SK-N-SH (cell line): ENCODE results near the gene SLC17A7.
A peak's percentile ranks its signal among the peaks of the same experiment; 100 is the strongest.

ENCODE experiments used
- ELF1 ChIP-seq: IDR thresholded peaks from 2 replicates; pipeline ENCODE4 v1.4.0; 2012
- EP300 ChIP-seq, 2 experiments: IDR thresholded peaks; 2 replicates each; pipeline versions ENCODE4 v1.4.0 to v1.6.1; 2012; ENCODE audit warnings: borderline replicate concordance in 1 of 2, low read depth in 1 of 2, low read length in 1 of 2
- GABPA ChIP-seq: IDR thresholded peaks from 2 replicates; pipeline ENCODE4 v1.4.0; 2012; ENCODE audit warnings: low read depth, mild to moderate bottlenecking
- GATA2 ChIP-seq: sonication (generic); formaldehyde crosslinking; IDR thresholded peaks from 2 replicates; pipeline ENCODE4 v1.5.0; 2020; ENCODE audit warnings: mild to moderate bottlenecking, missing genetic modification reagents
- JUND ChIP-seq: IDR thresholded peaks from 2 replicates; pipeline ENCODE4 v1.4.0; 2012
- NFIC ChIP-seq: IDR thresholded peaks from 2 replicates; pipeline ENCODE4 v1.4.0; 2012; ENCODE audit warnings: borderline replicate concordance
- RCOR1 ChIP-seq: fragments of 150-350 bp; IDR thresholded peaks from 2 replicates; pipeline ENCODE4 v1.6.1; 2017; ENCODE audit warnings: antibody characterized with exemption, low read length
- RFX5 ChIP-seq: IDR thresholded peaks from 2 replicates; pipeline ENCODE4 v1.6.1; 2012; ENCODE audit warnings: mild to moderate bottlenecking, improper control_type of control experiment, low read length
- YY1 ChIP-seq: IDR thresholded peaks from 2 replicates; pipeline ENCODE4 v1.4.0; 2012; ENCODE audit warnings: low read depth, mild to moderate bottlenecking
- TF ChIP-seq, protein P1 (sequence below): fragments of 200-600 bp; sonication (generic); IDR thresholded peaks from 2 replicates; pipeline ENCODE4 v1.6.1; 2017; ENCODE audit warnings: antibody characterized with exemption, mild to moderate bottlenecking, moderate library complexity
- TF ChIP-seq, protein P2 (sequence below): fragments of 150-350 bp; IDR thresholded peaks from 2 replicates; pipeline ENCODE4 v1.6.1; 2017; ENCODE audit warnings: antibody characterized with exemption, low read length, low read depth, borderline replicate concordance
- TF ChIP-seq, protein P3 (sequence below): IDR thresholded peaks from 2 replicates; pipeline ENCODE4 v1.4.0; 2012; ENCODE audit warnings: low read depth
- TF ChIP-seq, protein P4 (sequence below): IDR thresholded peaks from 2 replicates; pipeline ENCODE4 v1.6.1; 2012; ENCODE audit warnings: mild to moderate bottlenecking, low read depth, low read length, moderate library complexity

DNA sequence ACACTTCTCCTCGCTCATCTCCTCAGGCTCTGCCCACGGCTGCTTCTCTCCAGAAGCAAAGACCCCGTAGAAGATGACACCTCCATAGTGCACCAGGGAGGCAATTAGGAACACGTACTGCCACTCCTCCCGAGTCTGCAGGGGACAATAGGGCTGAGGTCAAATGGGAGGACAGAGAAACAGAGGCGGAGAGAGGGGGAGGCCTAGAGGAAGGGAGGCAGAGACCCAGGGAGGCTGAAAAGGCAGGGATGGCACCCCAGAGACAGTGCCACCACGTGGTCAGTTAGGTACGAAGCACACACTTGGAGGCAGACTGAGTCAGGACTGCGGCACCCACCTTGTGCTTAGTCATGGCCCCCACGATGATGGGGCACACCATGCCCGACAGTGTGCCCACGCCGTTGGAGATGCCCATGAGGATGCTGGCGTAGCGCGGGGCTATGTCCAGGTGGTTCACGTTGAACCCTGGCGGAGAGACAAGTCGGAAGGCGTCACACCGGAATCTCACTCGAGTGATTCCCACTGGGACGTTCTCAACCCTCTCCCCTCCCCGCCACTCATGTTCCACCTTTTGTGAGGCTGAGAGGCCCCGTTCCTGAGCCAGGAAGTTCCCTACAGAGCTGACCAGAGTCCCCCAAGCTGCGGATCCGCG, 10.5 kb downstream of the SLC17A7 start:
- TF ChIP-seq, protein P1, sequence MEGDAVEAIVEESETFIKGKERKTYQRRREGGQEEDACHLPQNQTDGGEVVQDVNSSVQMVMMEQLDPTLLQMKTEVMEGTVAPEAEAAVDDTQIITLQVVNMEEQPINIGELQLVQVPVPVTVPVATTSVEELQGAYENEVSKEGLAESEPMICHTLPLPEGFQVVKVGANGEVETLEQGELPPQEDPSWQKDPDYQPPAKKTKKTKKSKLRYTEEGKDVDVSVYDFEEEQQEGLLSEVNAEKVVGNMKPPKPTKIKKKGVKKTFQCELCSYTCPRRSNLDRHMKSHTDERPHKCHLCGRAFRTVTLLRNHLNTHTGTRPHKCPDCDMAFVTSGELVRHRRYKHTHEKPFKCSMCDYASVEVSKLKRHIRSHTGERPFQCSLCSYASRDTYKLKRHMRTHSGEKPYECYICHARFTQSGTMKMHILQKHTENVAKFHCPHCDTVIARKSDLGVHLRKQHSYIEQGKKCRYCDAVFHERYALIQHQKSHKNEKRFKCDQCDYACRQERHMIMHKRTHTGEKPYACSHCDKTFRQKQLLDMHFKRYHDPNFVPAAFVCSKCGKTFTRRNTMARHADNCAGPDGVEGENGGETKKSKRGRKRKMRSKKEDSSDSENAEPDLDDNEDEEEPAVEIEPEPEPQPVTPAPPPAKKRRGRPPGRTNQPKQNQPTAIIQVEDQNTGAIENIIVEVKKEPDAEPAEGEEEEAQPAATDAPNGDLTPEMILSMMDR: peak; percentile 54
- no peak for TF ChIP-seq RFX5
- TF ChIP-seq ELF1: no peak
- no peak for TF ChIP-seq GATA2
- no peak for TF ChIP-seq NFIC
- TF ChIP-seq, protein P2, sequence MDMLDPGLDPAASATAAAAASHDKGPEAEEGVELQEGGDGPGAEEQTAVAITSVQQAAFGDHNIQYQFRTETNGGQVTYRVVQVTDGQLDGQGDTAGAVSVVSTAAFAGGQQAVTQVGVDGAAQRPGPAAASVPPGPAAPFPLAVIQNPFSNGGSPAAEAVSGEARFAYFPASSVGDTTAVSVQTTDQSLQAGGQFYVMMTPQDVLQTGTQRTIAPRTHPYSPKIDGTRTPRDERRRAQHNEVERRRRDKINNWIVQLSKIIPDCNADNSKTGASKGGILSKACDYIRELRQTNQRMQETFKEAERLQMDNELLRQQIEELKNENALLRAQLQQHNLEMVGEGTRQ: no peak
- TF ChIP-seq, protein P3, sequence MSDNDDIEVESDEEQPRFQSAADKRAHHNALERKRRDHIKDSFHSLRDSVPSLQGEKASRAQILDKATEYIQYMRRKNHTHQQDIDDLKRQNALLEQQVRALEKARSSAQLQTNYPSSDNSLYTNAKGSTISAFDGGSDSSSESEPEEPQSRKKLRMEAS: 0 out of 2 replicates have a peak, but pooled peaks have one; percentile 20
- no peak for TF ChIP-seq EP300 (IDR thresholded peaks at IDR 0.05; ENCODE audit: borderline replicate concordance in 1 of 2, low read depth in 1 of 2, low read length in 1 of 2)
- TF ChIP-seq, protein P4, sequence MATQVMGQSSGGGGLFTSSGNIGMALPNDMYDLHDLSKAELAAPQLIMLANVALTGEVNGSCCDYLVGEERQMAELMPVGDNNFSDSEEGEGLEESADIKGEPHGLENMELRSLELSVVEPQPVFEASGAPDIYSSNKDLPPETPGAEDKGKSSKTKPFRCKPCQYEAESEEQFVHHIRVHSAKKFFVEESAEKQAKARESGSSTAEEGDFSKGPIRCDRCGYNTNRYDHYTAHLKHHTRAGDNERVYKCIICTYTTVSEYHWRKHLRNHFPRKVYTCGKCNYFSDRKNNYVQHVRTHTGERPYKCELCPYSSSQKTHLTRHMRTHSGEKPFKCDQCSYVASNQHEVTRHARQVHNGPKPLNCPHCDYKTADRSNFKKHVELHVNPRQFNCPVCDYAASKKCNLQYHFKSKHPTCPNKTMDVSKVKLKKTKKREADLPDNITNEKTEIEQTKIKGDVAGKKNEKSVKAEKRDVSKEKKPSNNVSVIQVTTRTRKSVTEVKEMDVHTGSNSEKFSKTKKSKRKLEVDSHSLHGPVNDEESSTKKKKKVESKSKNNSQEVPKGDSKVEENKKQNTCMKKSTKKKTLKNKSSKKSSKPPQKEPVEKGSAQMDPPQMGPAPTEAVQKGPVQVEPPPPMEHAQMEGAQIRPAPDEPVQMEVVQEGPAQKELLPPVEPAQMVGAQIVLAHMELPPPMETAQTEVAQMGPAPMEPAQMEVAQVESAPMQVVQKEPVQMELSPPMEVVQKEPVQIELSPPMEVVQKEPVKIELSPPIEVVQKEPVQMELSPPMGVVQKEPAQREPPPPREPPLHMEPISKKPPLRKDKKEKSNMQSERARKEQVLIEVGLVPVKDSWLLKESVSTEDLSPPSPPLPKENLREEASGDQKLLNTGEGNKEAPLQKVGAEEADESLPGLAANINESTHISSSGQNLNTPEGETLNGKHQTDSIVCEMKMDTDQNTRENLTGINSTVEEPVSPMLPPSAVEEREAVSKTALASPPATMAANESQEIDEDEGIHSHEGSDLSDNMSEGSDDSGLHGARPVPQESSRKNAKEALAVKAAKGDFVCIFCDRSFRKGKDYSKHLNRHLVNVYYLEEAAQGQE: no peak
- TF ChIP-seq RCOR1: no peak
- TF ChIP-seq YY1: no peak
- no peak for TF ChIP-seq JUND
- no peak for TF ChIP-seq GABPA
